C4-2B (cell line): ENCODE data around the gene MARCHF5.

ENCODE experiments used
- H3K27ac ChIP-seq: fragments of 450-650 bp; 2 replicates; pipeline ENCODE4 v1.5.1; 2017
- ZFX ChIP-seq: fragments of 450-650 bp; IDR thresholded peaks from 2 replicates; pipeline ENCODE4 v1.6.1; 2017
- TF ChIP-seq, protein P1 (sequence below): fragments of 450-650 bp; conservative IDR thresholded peaks from 2 replicates; pipeline ENCODE4 v1.5.1; 2017; ENCODE audit warnings: mild to moderate bottlenecking

The MARCHF5 gene

DNA sequence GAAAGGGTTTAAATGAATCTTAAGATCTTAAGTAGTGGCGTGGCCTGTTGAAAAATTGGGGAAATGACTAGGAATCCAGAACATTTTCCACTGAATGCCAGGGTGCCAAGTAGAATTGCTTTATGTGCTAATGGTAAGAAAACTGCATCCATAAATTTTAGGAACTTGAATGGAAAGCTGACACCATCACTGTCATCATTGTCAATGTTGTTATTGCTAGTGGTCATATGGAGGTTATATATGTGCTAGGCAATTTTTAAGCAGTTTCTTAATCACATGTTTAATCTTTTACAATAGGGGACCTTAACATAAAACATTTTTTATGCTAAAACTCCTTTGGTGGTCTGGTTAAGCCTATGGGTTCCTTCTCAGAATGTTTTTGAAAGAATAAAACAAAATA lies 13.1 kb downstream of the MARCHF5 start:
- H3K27ac ChIP-seq, result no peak overlapping the region
- TF ChIP-seq, protein P1, sequence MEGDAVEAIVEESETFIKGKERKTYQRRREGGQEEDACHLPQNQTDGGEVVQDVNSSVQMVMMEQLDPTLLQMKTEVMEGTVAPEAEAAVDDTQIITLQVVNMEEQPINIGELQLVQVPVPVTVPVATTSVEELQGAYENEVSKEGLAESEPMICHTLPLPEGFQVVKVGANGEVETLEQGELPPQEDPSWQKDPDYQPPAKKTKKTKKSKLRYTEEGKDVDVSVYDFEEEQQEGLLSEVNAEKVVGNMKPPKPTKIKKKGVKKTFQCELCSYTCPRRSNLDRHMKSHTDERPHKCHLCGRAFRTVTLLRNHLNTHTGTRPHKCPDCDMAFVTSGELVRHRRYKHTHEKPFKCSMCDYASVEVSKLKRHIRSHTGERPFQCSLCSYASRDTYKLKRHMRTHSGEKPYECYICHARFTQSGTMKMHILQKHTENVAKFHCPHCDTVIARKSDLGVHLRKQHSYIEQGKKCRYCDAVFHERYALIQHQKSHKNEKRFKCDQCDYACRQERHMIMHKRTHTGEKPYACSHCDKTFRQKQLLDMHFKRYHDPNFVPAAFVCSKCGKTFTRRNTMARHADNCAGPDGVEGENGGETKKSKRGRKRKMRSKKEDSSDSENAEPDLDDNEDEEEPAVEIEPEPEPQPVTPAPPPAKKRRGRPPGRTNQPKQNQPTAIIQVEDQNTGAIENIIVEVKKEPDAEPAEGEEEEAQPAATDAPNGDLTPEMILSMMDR, result no peak
- TF ChIP-seq ZFX, result no peak

DNA sequence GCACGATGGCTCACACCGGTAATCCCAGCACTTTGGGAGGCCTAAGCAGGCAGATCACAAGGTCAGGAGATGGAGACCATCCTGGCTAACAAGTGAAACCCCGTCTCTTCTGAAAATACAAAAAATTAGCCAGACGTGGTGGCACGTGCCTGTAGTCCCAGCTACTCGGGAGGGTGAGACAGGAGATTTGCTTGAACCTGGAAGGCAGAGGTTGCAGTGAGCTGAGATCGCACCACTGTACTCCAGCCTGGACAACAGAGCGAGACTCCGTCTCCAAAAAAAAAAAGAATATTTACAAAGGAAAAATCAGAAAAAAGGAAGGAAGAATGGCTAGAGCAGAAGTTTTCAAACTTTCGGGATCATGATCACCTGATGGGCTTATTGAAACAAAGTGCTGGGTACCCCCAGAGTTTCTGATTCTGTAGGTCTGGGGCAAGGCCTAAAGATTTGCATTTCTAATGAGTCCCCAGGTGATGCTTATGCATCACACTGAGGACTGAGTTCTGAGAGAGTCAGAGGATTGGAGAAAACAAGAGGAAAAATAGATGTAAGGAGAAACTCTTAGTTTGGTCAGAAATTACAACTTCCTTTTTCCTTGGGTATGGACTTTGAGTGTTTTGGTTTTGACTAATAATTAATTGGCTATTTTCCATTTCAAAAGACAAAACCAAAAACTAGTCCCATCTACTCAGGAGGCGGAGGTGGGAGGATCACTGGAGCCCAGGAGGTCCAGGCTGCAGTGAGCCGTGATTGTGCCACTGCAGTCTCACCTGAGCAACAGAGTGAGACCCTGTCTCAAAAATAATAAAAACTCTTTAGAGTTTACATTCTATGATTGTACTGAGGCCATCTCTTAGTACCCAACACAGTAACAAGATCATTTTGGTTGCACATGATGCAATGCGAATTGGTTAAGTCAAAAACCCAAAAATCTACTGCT lies 14.4 kb downstream of the MARCHF5 start:
- TF ChIP-seq, protein P1, result no peak
- no peak for TF ChIP-seq ZFX
- H3K27ac ChIP-seq, result no peak overlapping the region

DNA sequence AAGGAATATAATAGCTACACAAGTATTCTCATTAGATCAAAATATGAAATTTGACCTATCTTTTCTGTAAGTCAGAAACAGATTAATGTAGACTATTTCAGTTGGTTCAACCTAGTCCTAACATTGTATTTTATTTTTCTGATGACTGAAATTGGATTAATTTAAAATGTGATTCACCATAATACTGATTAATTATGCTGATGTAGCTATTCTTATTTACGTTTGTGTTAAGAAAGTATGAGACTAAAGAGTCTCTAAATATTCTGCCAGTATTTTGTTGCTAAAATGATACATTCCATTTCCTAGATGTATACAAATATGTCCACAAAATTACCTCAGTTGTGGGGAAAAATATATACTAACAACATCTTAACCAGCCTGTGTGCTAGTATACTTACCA lies 18.3 kb downstream of the MARCHF5 start:
- TF ChIP-seq, protein P1, result no peak
- TF ChIP-seq ZFX, result no peak

DNA sequence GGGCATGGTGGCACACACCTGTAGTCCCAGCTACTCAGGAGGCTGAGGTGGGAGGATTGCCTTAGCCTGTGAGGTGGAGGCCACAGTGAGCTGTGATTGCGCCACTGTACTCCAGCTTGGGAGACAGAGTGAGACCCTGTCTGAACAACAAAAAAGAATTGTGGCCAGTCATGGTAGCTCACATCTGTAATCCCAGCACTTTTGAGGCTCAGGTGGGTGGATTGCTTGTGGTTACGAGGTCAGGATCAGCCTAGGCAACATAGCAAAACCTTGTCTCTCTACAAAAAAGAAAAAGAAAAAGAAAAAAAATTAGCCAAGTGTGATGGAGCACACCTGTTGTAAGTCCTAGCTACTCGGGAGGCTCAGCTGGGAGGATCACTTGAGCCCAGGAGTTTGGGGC lies 22.8 kb downstream of the MARCHF5 start:
- TF ChIP-seq, protein P1, result no peak
- no peak for TF ChIP-seq ZFX
- no peak overlapping the region for H3K27ac ChIP-seq

More for the DNA sequence above, 18.3 kb downstream of the MARCHF5 start:
- no peak overlapping the region for H3K27ac ChIP-seq

DNA sequence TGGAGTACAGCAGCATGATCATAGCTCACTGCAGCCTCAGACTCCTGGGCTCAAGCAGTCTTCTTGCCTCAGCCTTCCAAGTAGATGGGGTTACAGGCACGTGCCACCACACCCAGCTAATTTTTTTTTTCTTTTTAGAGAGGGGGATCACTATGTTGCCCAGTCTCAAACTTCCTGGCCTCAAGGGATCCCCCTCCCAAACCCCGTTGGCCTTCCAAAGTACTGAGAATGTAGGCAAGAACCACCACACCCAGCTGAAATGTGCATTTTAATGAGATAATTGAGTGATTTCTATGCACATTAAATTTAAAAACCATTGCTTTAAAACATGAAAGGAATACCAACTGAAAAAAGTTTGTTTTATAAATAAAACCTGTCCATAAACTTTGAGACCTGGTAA lies 25.6 kb downstream of the MARCHF5 start:
- TF ChIP-seq, protein P1, result no peak
- no peak for TF ChIP-seq ZFX

DNA sequence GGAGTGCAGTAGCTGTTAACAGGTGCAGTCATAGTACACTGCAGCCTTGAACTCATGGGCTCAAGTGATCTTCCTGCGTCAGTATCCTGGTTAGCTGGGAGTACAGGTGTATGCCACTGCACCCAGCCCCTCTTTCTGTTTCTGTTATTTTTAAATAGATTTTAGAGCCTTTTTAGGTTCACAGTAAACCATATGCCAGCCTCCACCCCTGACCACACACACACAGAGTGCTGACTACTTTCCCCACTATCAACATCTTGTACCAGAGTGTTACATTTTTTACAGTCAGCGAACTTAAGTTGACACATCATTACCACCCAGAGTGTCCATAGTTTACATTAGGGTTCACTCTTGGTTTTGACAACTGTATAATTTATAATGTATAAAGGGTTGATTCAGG lies 32.1 kb downstream of the MARCHF5 start:
- no peak overlapping the region for H3K27ac ChIP-seq
- TF ChIP-seq ZFX, result no peak
- TF ChIP-seq, protein P1, result no peak

More for the DNA sequence above, 25.6 kb downstream of the MARCHF5 start:
- H3K27ac ChIP-seq, result no peak overlapping the region
